Activated naive CD4-positive, alpha-beta T cell treated with anti-CD3 and anti-CD28 coated beads, Interleukin-2, amount 10 ng/mL, durations not matched to agents 7 days and 5 days (primary cell): ENCODE measurements around the gene SLC30A4.

Source experiments
- CTCF ChIA-PET: fragments of 350-600 bp; sonication (Branson Sonifier 250); formaldehyde crosslinking; loops from one replicate; lab custom pipeline; 2021; ENCODE audit warnings: antibody characterized with exemption; lab: Charles Lee
- DNase-seq: peaks from one replicate; pipeline ENCODE4 v3.0.0-alpha.2; 2020
- H3K27ac Mint-ChIP-seq: one replicate; pipeline ENCODE4 v1.8.0; 2021; ENCODE audit warnings: mild to moderate bottlenecking, moderate library complexity, mixed read lengths
- H3K27me3 Mint-ChIP-seq: one replicate; pipeline ENCODE4 v1.8.0; 2021; ENCODE audit warnings: mild to moderate bottlenecking, mixed read lengths
- H3K36me3 Mint-ChIP-seq: one replicate; pipeline ENCODE4 v1.8.0; 2021; ENCODE audit warnings: mixed read lengths
- H3K4me1 Mint-ChIP-seq: one replicate; pipeline ENCODE4 v1.8.0; 2021; ENCODE audit warnings: mixed read lengths
- H3K4me3 Mint-ChIP-seq: one replicate; pipeline ENCODE4 v1.8.0; 2021; ENCODE audit warnings: mild to moderate bottlenecking, moderate library complexity, mixed read lengths
- H3K9me3 Mint-ChIP-seq: one replicate; pipeline ENCODE4 v1.8.0; 2021; ENCODE audit warnings: mixed read lengths

Gene SLC30A4

GRCh38 chr15:45481135-45481534 is 41.4 kb downstream of the SLC30A4 start:
- H3K9me3 Mint-ChIP-seq, result no peaks in the 10 kb centered on the region
- H3K4me3 Mint-ChIP-seq, result no peak overlapping the region
- no peak overlapping the region for H3K27ac Mint-ChIP-seq
- DNase-seq, result no peak
- CTCF ChIA-PET, result no interaction called here
- no peaks in the 10 kb centered on the region for H3K27me3 Mint-ChIP-seq
- no peaks in the 10 kb centered on the region for H3K36me3 Mint-ChIP-seq
- H3K4me1 Mint-ChIP-seq, result no peaks in the 10 kb centered on the region

- Mint-ChIP-seq H3K4me1 (no peaks in the 10 kb centered on the region), H3K27me3 (peaks cover 6% of the 10 kb centered on the region), H3K36me3 (no peaks in the 10 kb centered on the region), H3K27ac (no peak overlapping the region), H3K9me3 (no peaks in the 10 kb centered on the region), H3K4me3 (no peak overlapping the region)
- DNase-seq, result no peak
- CTCF ChIA-PET, result no interaction called here
These were observed 46.1 kb downstream of the SLC30A4 start for GRCh38 chr15:45476410-45476809.

GRCh38 chr15:45474799-45475198 is 47.8 kb downstream of the SLC30A4 start:
- DNase-seq, result no peak
- Mint-ChIP-seq H3K9me3 (no peaks in the 10 kb centered on the region), H3K27ac (no peak overlapping the region), H3K27me3 (peaks cover 15% of the 10 kb centered on the region), H3K4me3 (no peak overlapping the region), H3K4me1 (no peaks in the 10 kb centered on the region), H3K36me3 (no peaks in the 10 kb centered on the region)
- CTCF ChIA-PET, result no interaction called here

- H3K4me3 Mint-ChIP-seq, result no peak overlapping the region
- no peaks in the 10 kb centered on the region for H3K9me3 Mint-ChIP-seq
- peaks cover 31% of the 10 kb centered on the region for H3K27me3 Mint-ChIP-seq
- CTCF ChIA-PET, result no interaction called here
- H3K4me1 Mint-ChIP-seq, result no peaks in the 10 kb centered on the region
- no peak for DNase-seq
- no peaks in the 10 kb centered on the region for H3K36me3 Mint-ChIP-seq
- no peak overlapping the region for H3K27ac Mint-ChIP-seq
These were observed 49.5 kb downstream of the SLC30A4 start for GRCh38 chr15:45473068-45473467.

- no peak overlapping the region for H3K27ac Mint-ChIP-seq
- H3K27me3 Mint-ChIP-seq, result peaks cover 38% of the 10 kb centered on the region
- no peak for DNase-seq
- H3K36me3 Mint-ChIP-seq, result no peaks in the 10 kb centered on the region
- no peak overlapping the region for H3K4me3 Mint-ChIP-seq
- H3K4me1 Mint-ChIP-seq, result no peaks in the 10 kb centered on the region
- CTCF ChIA-PET, result no interaction called here
- no peaks in the 10 kb centered on the region for H3K9me3 Mint-ChIP-seq
These were observed 51.4 kb downstream of the SLC30A4 start for GRCh38 chr15:45471151-45471550.

- H3K9me3 Mint-ChIP-seq, result no peaks in the 10 kb centered on the region
- H3K27ac Mint-ChIP-seq, result no peak overlapping the region
- CTCF ChIA-PET, result no interaction called here
- no peaks in the 10 kb centered on the region for H3K36me3 Mint-ChIP-seq
- DNase-seq, result no peak
- H3K4me1 Mint-ChIP-seq, result no peaks in the 10 kb centered on the region
- H3K4me3 Mint-ChIP-seq, result no peak overlapping the region
- peaks cover 38% of the 10 kb centered on the region for H3K27me3 Mint-ChIP-seq
These were observed 53.1 kb downstream of the SLC30A4 start for GRCh38 chr15:45469441-45469840.

GRCh38 chr15:45469027-45469426 is 53.5 kb downstream of the SLC30A4 start:
- CTCF ChIA-PET, result interaction anchor here (0.6 to 1.1 kb wide), 2 partner anchors 9 to 40 kb away, joined by 3 to 4 read pairs; no protein-coding TSS in a partner anchor

GRCh38 chr15:45468294-45468693 is 54.3 kb downstream of the SLC30A4 start:
- H3K9me3 Mint-ChIP-seq, result peaks cover 6% of the 10 kb centered on the region
- H3K4me1 Mint-ChIP-seq, result no peaks in the 10 kb centered on the region
- H3K4me3 Mint-ChIP-seq, result no peak overlapping the region
- H3K27ac Mint-ChIP-seq, result no peak overlapping the region
- DNase-seq, result no peak
- H3K36me3 Mint-ChIP-seq, result no peaks in the 10 kb centered on the region
- CTCF ChIA-PET, result interaction anchor here (0.6 to 1.1 kb wide), 3 partner anchors 37 to 145 kb away, joined by 3 to 4 read pairs (median 4); no protein-coding TSS in a partner anchor
- H3K27me3 Mint-ChIP-seq, result peaks cover 38% of the 10 kb centered on the region

More at GRCh38 chr15:45469027-45469426, 53.5 kb downstream of the SLC30A4 start:
- Mint-ChIP-seq H3K27ac (no peak overlapping the region), H3K36me3 (no peaks in the 10 kb centered on the region), H3K27me3 (peaks cover 38% of the 10 kb centered on the region), H3K4me3 (no peak overlapping the region), H3K4me1 (no peaks in the 10 kb centered on the region), H3K9me3 (peaks cover 2% of the 10 kb centered on the region)
- DNase-seq, result no peak

- H3K9me3 Mint-ChIP-seq, result peaks cover 2% of the 10 kb centered on the region
- peaks cover 49% of the 10 kb centered on the region for H3K4me1 Mint-ChIP-seq
- peak; percentile 88 for DNase-seq
- CTCF ChIA-PET, result interaction anchor here (0.7 to 10.7 kb wide), 11 partner anchors 21 to 187 kb away, joined by 3 to 138 read pairs (median 4); partner anchors contain the start of gene BLOC1S6
- H3K27me3 Mint-ChIP-seq, result peaks cover under 1% of the 10 kb centered on the region
- peak overlapping the region; percentile 52 for H3K4me3 Mint-ChIP-seq
- H3K27ac Mint-ChIP-seq, result no peak overlapping the region
- no peaks in the 10 kb centered on the region for H3K36me3 Mint-ChIP-seq
These were observed 63.7 kb downstream of the SLC30A4 start for GRCh38 chr15:45458746-45459403.

- CTCF ChIA-PET, result interaction anchor here (0.7 to 10.7 kb wide), 33 partner anchors 15 to 321 kb away, joined by 3 to 138 read pairs (median 4); partner anchors contain the start of gene BLOC1S6
- DNase-seq, result peak; percentile 82
- Mint-ChIP-seq H3K27ac (peak overlapping the region; percentile 86), H3K9me3 (no peaks in the 10 kb centered on the region), H3K27me3 (peaks cover 5% of the 10 kb centered on the region), H3K4me1 (peaks cover 52% of the 10 kb centered on the region), H3K36me3 (no peaks in the 10 kb centered on the region), H3K4me3 (peak overlapping the region; percentile 72)
These were observed 64.7 kb downstream of the SLC30A4 start for GRCh38 chr15:45457641-45458539.

GRCh38 chr15:45457220-45457619 is 65.3 kb downstream of the SLC30A4 start:
- H3K36me3 Mint-ChIP-seq, result no peaks in the 10 kb centered on the region
- CTCF ChIA-PET, result interaction anchor here (0.7 to 10.7 kb wide), 27 partner anchors 14 to 320 kb away, joined by 3 to 138 read pairs (median 4); partner anchors contain the start of gene BLOC1S6
- peak; percentile 37 for DNase-seq
- H3K4me1 Mint-ChIP-seq, result peaks cover 52% of the 10 kb centered on the region
- peaks cover 2% of the 10 kb centered on the region for H3K9me3 Mint-ChIP-seq
- peak overlapping the region; percentile 86 for H3K27ac Mint-ChIP-seq
- peaks cover 5% of the 10 kb centered on the region for H3K27me3 Mint-ChIP-seq
- no peak overlapping the region for H3K4me3 Mint-ChIP-seq

GRCh38 chr15:45456212-45457106 is 66.1 kb downstream of the SLC30A4 start:
- peaks cover 52% of the 10 kb centered on the region for H3K4me1 Mint-ChIP-seq

GRCh38 chr15:45454814-45455213 is 67.7 kb downstream of the SLC30A4 start:
- peak overlapping the region; percentile 84 for H3K27ac Mint-ChIP-seq
- peak; percentile 87 for DNase-seq
- peaks cover 18% of the 10 kb centered on the region for H3K27me3 Mint-ChIP-seq
- H3K36me3 Mint-ChIP-seq, result no peaks in the 10 kb centered on the region
- CTCF ChIA-PET, result interaction anchor here (1.0 to 10.7 kb wide), 7 partner anchors 20 to 250 kb away, joined by 3 to 138 read pairs (median 6); no protein-coding TSS in a partner anchor
- peaks cover 52% of the 10 kb centered on the region for H3K4me1 Mint-ChIP-seq
- H3K9me3 Mint-ChIP-seq, result peaks cover 2% of the 10 kb centered on the region
- peak overlapping the region; percentile 20 for H3K4me3 Mint-ChIP-seq

More at GRCh38 chr15:45456212-45457106, 66.1 kb downstream of the SLC30A4 start:
- CTCF ChIA-PET, result interaction anchor here (0.8 to 10.7 kb wide), 23 partner anchors 13 to 293 kb away, joined by 3 to 138 read pairs (median 4); partner anchors contain the start of gene BLOC1S6
- Mint-ChIP-seq H3K9me3 (peaks cover 2% of the 10 kb centered on the region), H3K27ac (peak overlapping the region; percentile 59), H3K27me3 (peaks cover 9% of the 10 kb centered on the region), H3K36me3 (no peaks in the 10 kb centered on the region), H3K4me3 (no peak overlapping the region)
- DNase-seq, result peak; percentile 61
